Left cardiac atrium (tissue), 4 donors: ENCODE data around the gene HSP90AA1. TPM values are rescaled to one million over a fixed set of nuclear protein-coding genes. Genes with fewer than 3 reads are reported as not detected.
"Not testable (repeated sequence)": the region's sequence is repeated elsewhere in the genome, so short reads cannot be mapped to it uniquely, and the experiment has no call there.

Source experiments
- ATAC-seq, 2 donors: fragments of 200-7000 bp; cut with Tn5 transposase; one replicate each; pipeline ENCODE4 v1.9.1; 2020; ENCODE audit warnings: mild to moderate bottlenecking in 2 of 2, moderate library complexity in 2 of 2
- DNase-seq: peaks from one replicate; pipeline ENCODE4 v3.0.0-alpha.2; 2020
- intact Hi-C, 2 donors: fragments of 100-400 bp; cut with DNase I; formaldehyde crosslinking; loops; one replicate each; pipeline versions ENCODE4 v1.14.1 to v1.15.1; 2022 to 2023
- total RNA-seq, 2 donors: library from RNA; stranded (reverse); fragmentation: NEBNext Ultra II Directional; extraction: Animal tissue kit (Norgen Biotek cat#: 25700); gene quantifications; one replicate each; pipeline ENCODE4 v1.2.1, GENCODE V29; 2021
- donor health status: DM: no; HTN: yes; CAD: no.
- donor health status: DM: no; HTN: yes; CAD: no; lungs with severe emphysema.
- donor health status: DM: yes; HTN: yes; CAD: no.
- donor health status: Dilated cardiomyopathy.

The HSP90AA1 gene
- total RNA-seq, 2 donors from 2014 or later = 395 to 505 TPM

DNA sequence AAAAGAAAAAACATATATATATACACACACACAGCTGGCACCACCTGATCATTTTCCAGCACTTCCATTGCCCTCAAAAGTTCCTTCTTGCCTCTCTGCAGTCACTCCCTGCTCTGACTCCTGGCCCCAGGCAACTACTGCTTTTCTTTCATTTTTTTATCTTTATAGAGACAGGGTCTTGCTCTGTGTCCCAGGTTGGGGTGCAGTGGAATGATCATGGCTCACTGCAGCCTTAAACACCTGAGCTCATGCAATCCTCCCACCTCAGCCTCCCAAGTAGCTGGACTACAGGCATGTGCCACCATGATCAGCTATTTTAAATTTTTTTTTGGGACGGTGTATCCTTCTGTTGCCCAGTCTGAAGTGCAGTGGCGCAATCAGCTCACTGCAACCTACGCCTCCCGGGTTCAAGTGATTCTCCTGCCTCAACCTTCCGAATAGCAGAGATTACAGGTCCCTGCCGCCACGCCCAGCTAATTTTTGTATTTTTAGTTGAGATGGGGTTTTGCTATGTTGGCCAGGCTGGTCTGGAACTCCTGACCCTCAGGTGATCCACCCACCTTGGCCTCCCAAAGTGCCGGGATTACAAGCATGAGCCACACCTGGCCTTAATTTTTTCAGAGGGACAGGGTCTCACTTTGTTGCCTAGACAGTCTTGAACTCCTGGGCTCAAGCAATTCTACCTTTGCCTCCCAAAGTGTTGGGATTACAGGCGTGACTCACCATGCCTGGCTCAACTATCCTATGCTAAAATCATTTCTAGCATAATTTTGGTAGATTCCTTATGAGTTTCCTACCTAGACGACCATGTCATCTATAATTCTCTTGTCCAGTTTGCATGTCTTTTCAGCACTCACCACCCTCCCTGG lies 7.8 kb downstream of the HSP90AA1 start:
- no peak for DNase-seq
- intact Hi-C loops = no loop called here
- ATAC-seq = no peak

DNA sequence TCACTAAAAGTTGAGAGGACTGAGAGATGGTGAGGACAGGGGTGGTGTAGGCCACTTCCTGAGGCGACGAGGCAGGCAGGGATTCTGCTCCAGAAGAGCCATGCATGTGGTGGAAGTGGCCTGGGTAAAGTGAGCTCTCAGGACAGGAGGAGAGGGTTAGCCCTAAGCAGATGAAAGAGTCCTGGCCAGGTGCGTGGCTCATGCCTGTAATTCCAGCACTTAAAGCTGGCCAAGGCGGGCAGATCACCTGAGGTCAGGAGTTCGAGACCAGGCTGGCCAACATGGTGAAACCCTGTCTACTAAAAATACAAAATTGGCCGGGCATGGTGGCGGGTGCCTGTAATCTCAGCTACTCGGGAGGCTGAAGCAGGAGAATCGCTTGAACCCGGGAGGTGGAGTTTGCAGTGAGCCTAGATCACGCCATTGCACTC lies 8.5 kb downstream of the HSP90AA1 start:
- ATAC-seq, intact Hi-C loops, DNase-seq: not testable (repeated sequence)

DNA sequence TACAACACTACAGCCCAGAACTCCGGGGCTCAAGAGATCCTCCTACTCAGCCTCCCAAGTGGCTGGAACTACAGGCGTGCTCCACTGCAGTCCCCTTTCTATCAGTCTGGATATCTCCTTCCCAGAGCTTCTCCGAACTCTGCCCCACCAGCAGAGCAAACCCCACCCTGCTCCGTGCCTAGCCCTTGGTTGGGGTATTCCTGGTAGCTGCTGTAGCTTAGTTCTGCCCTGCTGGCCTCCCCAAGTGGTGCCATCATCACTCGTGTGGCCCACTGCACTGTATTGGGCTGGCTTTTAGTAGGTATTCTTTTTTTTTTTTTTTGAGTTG lies 9.5 kb downstream of the HSP90AA1 start:
- DNase-seq = no peak

DNA sequence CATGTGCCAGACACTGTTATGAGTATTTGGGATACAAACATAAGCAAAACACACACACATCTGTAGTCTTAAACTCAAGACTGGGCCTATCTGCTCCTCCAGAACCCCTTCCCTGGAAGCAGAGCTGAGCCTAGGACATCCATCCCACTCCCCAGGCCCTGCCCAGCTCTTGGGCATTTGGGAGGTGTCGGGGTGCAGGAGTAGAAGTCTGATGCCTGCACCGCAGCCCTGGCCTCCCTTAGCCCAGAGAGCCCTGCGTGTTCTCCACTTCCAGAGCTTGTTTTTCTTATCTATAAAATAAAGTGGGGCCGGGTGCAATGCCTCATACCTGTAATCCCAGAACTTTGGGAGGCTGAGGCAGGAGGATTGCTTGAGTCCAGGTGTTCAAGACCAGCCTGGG lies 11.7 kb downstream of the HSP90AA1 start:
- DNase-seq = no peak
- intact Hi-C loops = no loop called here
- no peak for ATAC-seq

More for the DNA sequence above, 9.5 kb downstream of the HSP90AA1 start:
- intact Hi-C loops = no loop called here
- peak in 1 of 2 donors; percentile 10 for ATAC-seq

DNA sequence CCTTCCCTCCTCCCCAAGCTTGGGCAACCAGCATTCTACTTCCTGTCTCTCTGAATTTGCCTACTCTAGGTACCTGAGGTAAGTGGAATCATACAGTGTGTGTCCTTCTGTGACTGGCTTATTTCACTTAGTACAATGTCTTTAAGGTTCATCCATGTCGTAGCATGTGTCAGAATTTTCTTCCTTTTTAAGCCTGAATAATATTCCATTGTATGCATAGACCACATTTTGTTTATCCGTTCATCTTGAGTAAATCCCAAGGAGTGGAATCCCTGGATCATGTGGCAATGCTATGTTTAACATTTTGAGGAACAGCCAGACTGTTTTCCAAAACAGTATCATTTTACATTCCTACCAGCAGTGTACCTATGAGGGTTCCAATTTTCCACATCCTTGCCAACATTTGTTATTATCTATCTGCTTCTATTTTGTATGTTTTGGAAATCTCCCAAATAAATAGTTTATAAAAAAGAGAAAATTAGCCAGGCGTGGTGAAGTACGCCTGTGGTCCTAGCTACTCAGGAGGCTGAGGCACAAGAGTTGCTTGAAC lies 12.4 kb downstream of the HSP90AA1 start:
- ATAC-seq (no peak), DNase-seq (no peak)
- intact Hi-C loops = no loop called here

GRCh38 chr14:102071283-102071998 lies 15.4 kb downstream of the HSP90AA1 start:
- peak in 1 of 2 donors; percentile 41 for ATAC-seq
- DNase-seq = no peak
- intact Hi-C loops = no loop called here

- ATAC-seq = no peak
- intact Hi-C loops = loop anchor here in 1 of 2 donors (10.0 kb wide), 1 partner anchor 249 kb away; the partner anchor contains the start of gene ZNF839
- DNase-seq = peak; percentile 3
Measured at GRCh38 chr14:102066041-102066451, 20.8 kb downstream of the HSP90AA1 start.

DNA sequence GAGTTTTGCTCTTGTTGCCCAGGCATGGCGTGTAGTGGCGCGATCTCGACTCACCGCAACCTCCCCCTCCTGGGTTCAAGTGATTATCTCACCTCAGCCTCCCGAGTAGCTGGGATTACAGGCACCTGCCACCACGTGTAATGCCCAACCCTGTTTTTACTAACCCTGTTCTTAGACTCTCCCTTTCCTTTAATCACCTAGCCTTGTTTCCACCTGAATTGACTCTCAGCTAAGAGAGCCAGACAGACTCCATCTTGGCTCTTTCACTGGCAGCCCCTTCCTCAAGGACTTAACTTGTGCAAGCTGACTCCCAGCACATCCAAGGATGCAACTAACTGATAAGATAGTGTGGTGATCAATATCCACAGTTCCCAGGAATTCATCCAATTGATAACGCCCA lies 22.3 kb downstream of the HSP90AA1 start:
- intact Hi-C loops = loop anchor here (5.0 to 10.0 kb wide), 2 partner anchors 33 to 250 kb away; partner anchors contain the start of gene ZNF839 (in 1 of the 2)
- DNase-seq, ATAC-seq: not testable (repeated sequence)

- intact Hi-C loops = loop anchor here (5.0 to 10.0 kb wide), 2 partner anchors 33 to 251 kb away; partner anchors contain the start of gene ZNF839 (in 1 of the 2)
- ATAC-seq (peak in 1 of 2 donors; percentile 5), DNase-seq (no peak)
Measured at GRCh38 chr14:102063808-102064429, 22.9 kb downstream of the HSP90AA1 start.

- intact Hi-C loops = loop anchor here (5.0 to 10.0 kb wide), 2 partner anchors 34 to 252 kb away; partner anchors contain the start of gene ZNF839 (in 1 of the 2)
- peak; percentile 90 for DNase-seq
- ATAC-seq = peak; percentile 96
Measured at GRCh38 chr14:102063109-102063807, 23.6 kb downstream of the HSP90AA1 start.

- DNase-seq (no peak), ATAC-seq (no peak)
- intact Hi-C loops = no loop called here
Measured at GRCh38 chr14:102058961-102059360, 27.9 kb downstream of the HSP90AA1 start.

GRCh38 chr14:102058146-102058545 lies 28.7 kb downstream of the HSP90AA1 start:
- intact Hi-C loops = no loop called here
- ATAC-seq = no peak
- no peak for DNase-seq

GRCh38 chr14:102057480-102058114 lies 29.2 kb downstream of the HSP90AA1 start:
- intact Hi-C loops = no loop called here
- DNase-seq (peak; percentile 10), ATAC-seq (no peak)

DNA sequence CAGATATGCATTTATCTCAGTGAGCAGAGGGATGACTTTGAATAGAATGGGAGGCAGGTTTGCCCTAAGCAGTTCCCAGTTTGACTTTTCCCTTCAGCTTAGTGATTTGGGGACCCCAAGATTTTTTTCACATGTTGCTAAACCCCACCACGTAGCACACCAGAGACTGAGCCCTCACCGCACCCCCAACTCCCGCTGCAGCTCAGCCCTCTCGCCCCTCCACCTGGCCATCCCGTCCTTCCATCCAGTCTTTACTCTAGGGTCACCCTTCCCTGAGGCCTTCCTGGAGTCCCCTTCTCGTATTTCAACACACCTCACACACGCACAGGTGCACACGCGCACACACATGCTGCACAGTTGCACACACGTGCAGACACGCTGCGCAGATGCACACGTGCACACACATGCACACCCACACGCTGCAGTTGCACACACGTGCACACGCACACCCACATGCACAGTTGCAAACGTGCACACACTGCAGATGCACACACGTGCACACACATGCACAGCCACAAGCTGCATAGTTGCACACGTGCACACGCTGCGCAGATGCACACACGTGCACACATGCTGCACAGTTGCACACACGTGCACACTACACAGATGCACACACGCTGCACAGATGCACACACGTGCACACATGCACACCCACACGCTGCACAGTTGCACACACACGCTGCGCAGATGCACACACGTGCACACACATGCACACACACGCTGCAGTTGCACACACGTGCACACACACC lies 30.0 kb downstream of the HSP90AA1 start:
- DNase-seq (peak; percentile 7), ATAC-seq (no peak)
- intact Hi-C loops = no loop called here

GRCh38 chr14:102055181-102055901 lies 31.5 kb downstream of the HSP90AA1 start:
- DNase-seq = no peak
- intact Hi-C loops = no loop called here
- ATAC-seq = peak in 1 of 2 donors; percentile 34

- intact Hi-C loops = no loop called here
- no peak for ATAC-seq
- DNase-seq = no peak
Measured at GRCh38 chr14:102052522-102052921, 34.3 kb downstream of the HSP90AA1 start.

- no peak for DNase-seq
- peak; percentile 27 to 39 for ATAC-seq
- intact Hi-C loops = no loop called here
Measured at GRCh38 chr14:102050625-102051024, 36.2 kb downstream of the HSP90AA1 start.
